KMS-11 (cell line): ENCODE data around the gene NUP42.
"Not testable (repeated sequence)": the region's sequence is repeated elsewhere in the genome, so short reads cannot be mapped to it uniquely, and the experiment has no call there.

ENCODE experiments used
- H2AFZ ChIP-seq: fragments of 200-600 bp; sonication (generic); 2 replicates; pipeline ENCODE4 v1.6.1; 2016; ENCODE audit warnings: antibody characterized with exemption, mixed run types, low read depth
- H3K27ac ChIP-seq: fragments of 200-600 bp; sonication (generic); 2 replicates; pipeline ENCODE4 v1.6.1; 2016; ENCODE audit warnings: mild to moderate bottlenecking, mixed run types
- H3K27me3 ChIP-seq: fragments of 200-600 bp; sonication (generic); 2 replicates; pipeline ENCODE4 v1.6.1; 2017; ENCODE audit warnings: mild to moderate bottlenecking, low read depth, mixed run types, moderate library complexity; ENCODE audit not compliant: insufficient read depth
- H3K36me3 ChIP-seq: fragments of 200-600 bp; sonication (generic); 2 replicates; pipeline ENCODE4 v1.6.1; 2017; ENCODE audit warnings: mild to moderate bottlenecking, mixed run types; ENCODE audit not compliant: insufficient read depth
- H3K4me1 ChIP-seq: fragments of 200-600 bp; sonication (generic); 2 replicates; pipeline ENCODE4 v1.6.1; 2016; ENCODE audit warnings: mild to moderate bottlenecking, low read depth, mixed run types; ENCODE audit not compliant: poor library complexity, severe bottlenecking
- H3K4me2 ChIP-seq: fragments of 200-600 bp; sonication (generic); 2 replicates; pipeline ENCODE4 v1.7.0; 2016; ENCODE audit warnings: mild to moderate bottlenecking, mixed run types
- H3K4me3 ChIP-seq: fragments of 200-600 bp; sonication (generic); IDR thresholded peaks from 2 replicates; pipeline ENCODE4 v1.6.1; 2017; ENCODE audit warnings: low read depth, low read length, mixed read lengths; ENCODE audit not compliant: insufficient read depth
- H3K79me2 ChIP-seq: fragments of 200-600 bp; sonication (generic); 2 replicates; pipeline ENCODE4 v1.6.1; 2016; ENCODE audit warnings: low read depth, mixed run types; ENCODE audit not compliant: insufficient read depth
- H3K9ac ChIP-seq: fragments of 200-600 bp; sonication (generic); 2 replicates; pipeline ENCODE4 v1.6.1; 2016; ENCODE audit warnings: mild to moderate bottlenecking, mixed run types
- H4K20me1 ChIP-seq: fragments of 200-600 bp; sonication (generic); 2 replicates; pipeline ENCODE4 v1.6.1; 2016; ENCODE audit warnings: mild to moderate bottlenecking, mixed run types; ENCODE audit not compliant: insufficient read depth
- TF ChIP-seq, protein P1 (sequence below): fragments of 200-600 bp; sonication (generic); conservative IDR thresholded peaks from 2 replicates; pipeline ENCODE4 v1.6.1; 2017; ENCODE audit warnings: low read depth, mild to moderate bottlenecking, antibody characterized with exemption, low read length, moderate library complexity, mixed read lengths

NUP42 gene

GRCh38 chr7:23196306-23196705 lies 14.5 kb downstream of the NUP42 start:
- Histone ChIP-seq H3K27ac (no peak overlapping the region), H3K9ac (no peak overlapping the region), H3K27me3 (no peaks in the 10 kb centered on the region), H4K20me1 (no peaks in the 10 kb centered on the region), H3K4me1 (no peaks in the 10 kb centered on the region), H3K4me3 (no peak overlapping the region), H3K36me3 (no peaks in the 10 kb centered on the region), H3K79me2 (no peaks in the 10 kb centered on the region; the same call in 1 of the 2 replicates), H2AFZ (no peak overlapping the region), H3K4me2 (no peak overlapping the region)
- TF ChIP-seq, protein P1, sequence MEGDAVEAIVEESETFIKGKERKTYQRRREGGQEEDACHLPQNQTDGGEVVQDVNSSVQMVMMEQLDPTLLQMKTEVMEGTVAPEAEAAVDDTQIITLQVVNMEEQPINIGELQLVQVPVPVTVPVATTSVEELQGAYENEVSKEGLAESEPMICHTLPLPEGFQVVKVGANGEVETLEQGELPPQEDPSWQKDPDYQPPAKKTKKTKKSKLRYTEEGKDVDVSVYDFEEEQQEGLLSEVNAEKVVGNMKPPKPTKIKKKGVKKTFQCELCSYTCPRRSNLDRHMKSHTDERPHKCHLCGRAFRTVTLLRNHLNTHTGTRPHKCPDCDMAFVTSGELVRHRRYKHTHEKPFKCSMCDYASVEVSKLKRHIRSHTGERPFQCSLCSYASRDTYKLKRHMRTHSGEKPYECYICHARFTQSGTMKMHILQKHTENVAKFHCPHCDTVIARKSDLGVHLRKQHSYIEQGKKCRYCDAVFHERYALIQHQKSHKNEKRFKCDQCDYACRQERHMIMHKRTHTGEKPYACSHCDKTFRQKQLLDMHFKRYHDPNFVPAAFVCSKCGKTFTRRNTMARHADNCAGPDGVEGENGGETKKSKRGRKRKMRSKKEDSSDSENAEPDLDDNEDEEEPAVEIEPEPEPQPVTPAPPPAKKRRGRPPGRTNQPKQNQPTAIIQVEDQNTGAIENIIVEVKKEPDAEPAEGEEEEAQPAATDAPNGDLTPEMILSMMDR, result no peak

GRCh38 chr7:23197745-23198144 lies 15.9 kb downstream of the NUP42 start:
- H3K36me3 ChIP-seq, H3K4me3 ChIP-seq, H3K27ac ChIP-seq, H3K4me2 ChIP-seq, H2AFZ ChIP-seq, H3K4me1 ChIP-seq, H4K20me1 ChIP-seq, H3K79me2 ChIP-seq, H3K27me3 ChIP-seq, H3K9ac ChIP-seq: not testable (repeated sequence)

GRCh38 chr7:23200331-23200730 lies 18.5 kb downstream of the NUP42 start:
- TF ChIP-seq, protein P1, result no peak
- H3K4me2 ChIP-seq, result no peak overlapping the region
- no peak overlapping the region for H2AFZ ChIP-seq
- H3K27ac ChIP-seq, result no peak overlapping the region
- no peak overlapping the region for H3K4me3 ChIP-seq
- H3K27me3 ChIP-seq, result no peaks in the 10 kb centered on the region
- no peaks in the 10 kb centered on the region for H3K36me3 ChIP-seq
- no peak overlapping the region for H3K9ac ChIP-seq
- no peaks in the 10 kb centered on the region for H3K4me1 ChIP-seq
- no peaks in the 10 kb centered on the region for H4K20me1 ChIP-seq
- no peaks in the 10 kb centered on the region; the same call in 1 of the 2 replicates for H3K79me2 ChIP-seq

DNA sequence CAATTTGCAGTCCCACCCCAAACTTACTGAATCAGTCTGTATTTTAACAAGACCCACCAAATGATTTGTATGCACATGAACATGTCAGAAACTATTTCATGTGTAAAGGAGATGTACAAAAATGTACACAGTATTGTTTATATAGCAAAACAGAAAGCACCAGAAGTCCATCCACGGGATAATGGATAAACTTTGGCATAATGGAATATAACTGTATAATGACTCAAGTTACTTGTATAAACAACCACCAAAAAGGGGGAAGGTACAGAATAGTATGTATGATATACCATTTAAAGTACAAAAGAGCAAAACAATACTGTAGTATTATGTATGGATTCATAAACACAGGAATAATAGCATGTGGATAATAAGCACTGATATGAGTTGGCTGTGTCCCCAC lies 22.4 kb downstream of the NUP42 start:
- Histone ChIP-seq H3K36me3 (no peaks in the 10 kb centered on the region), H3K4me3 (no peak overlapping the region)

GRCh38 chr7:23205577-23205908 lies 23.7 kb downstream of the NUP42 start:
- Histone ChIP-seq H3K9ac (no peak overlapping the region), H3K36me3 (no peaks in the 10 kb centered on the region), H2AFZ (no peak overlapping the region), H3K79me2 (no peaks in the 10 kb centered on the region), H3K4me3 (no peak overlapping the region), H3K4me2 (no peak overlapping the region), H3K27me3 (no peaks in the 10 kb centered on the region), H4K20me1 (no peaks in the 10 kb centered on the region), H3K27ac (no peak overlapping the region), H3K4me1 (no peaks in the 10 kb centered on the region)
- TF ChIP-seq, protein P1, result no peak

More for the DNA sequence above, 22.4 kb downstream of the NUP42 start:
- Histone ChIP-seq H3K27me3 (no peaks in the 10 kb centered on the region), H3K4me1 (no peaks in the 10 kb centered on the region), H3K9ac (no peak overlapping the region), H2AFZ (no peak overlapping the region), H3K79me2 (no peaks in the 10 kb centered on the region), H4K20me1 (no peaks in the 10 kb centered on the region), H3K27ac (no peak overlapping the region), H3K4me2 (no peak overlapping the region)
- TF ChIP-seq, protein P1, result no peak
